ENCODE data around the gene CAV1.
"Not testable (repeated sequence)": the region's sequence is repeated elsewhere in the genome, so short reads cannot be mapped to it uniquely, and the experiment has no call there.

GRCh38 chr7:116484389-116484788, 40.4 kb upstream of the CAV1 start:
- not testable (repeated sequence) for TF ChIP-seq CTCF (conservative IDR thresholded peaks at IDR 0.05; ENCODE audit: low read length); EZH2phosphoT487 (IDR thresholded peaks at IDR 0.05; ENCODE audit: borderline replicate concordance)
